ENCODE results near the gene ZDHHC14. TPM values are rescaled to one million over a fixed set of nuclear protein-coding genes. Genes with fewer than 3 reads are reported as not detected.
"Not testable (repeated sequence)": the region's sequence is repeated elsewhere in the genome, so short reads cannot be mapped to it uniquely, and the experiment has no call there.

The ZDHHC14 gene
- total RNA-seq, 1 donor from 2014 or later, result 14.4 TPM

GRCh38 chr6:157456524-157456829 lies 75.5 kb downstream of the ZDHHC14 start:
- H3K36me3 Mint-ChIP-seq (ENCODE audit: low read depth), result peaks cover 16% of the 10 kb centered on the region
- peak overlapping the region; percentile 20 for H3K4me3 Mint-ChIP-seq
- H3K27ac Mint-ChIP-seq, result peak overlapping the region; percentile 87
- H3K9me3 Mint-ChIP-seq, result peaks cover 5% of the 10 kb centered on the region
- no peaks in the 10 kb centered on the region for H3K27me3 Mint-ChIP-seq (ENCODE audit: insufficient read depth)
- DNase-seq (ENCODE audit: low spot score), result no peak
- peaks cover 58% of the 10 kb centered on the region for H3K4me1 Mint-ChIP-seq (ENCODE audit: low read depth)
- intact Hi-C loops (cut with micrococcal nuclease), result loop anchor here (1.0 kb wide), 1 partner anchor 9 kb away; no protein-coding TSS in a partner anchor

DNA sequence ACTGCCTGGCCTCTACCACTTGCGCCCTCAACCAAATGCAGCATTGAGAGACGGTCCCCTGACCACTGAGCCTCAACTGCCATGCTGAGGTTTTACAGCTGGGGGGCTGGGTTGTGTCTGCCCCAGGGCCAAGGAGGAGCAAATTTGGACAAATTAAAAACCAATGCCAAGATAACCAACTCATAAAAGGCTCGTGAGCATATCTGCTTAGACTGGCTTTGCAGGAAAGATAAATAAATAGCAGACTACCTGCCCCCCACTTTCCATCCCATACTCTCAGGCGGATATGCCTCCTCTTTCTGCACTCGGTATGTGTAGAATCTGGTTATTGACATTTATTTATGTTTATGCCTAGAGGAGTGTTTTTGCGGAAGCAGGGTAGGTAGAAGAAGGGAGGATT lies 76.8 kb downstream of the ZDHHC14 start:
- intact Hi-C loops (cut with micrococcal nuclease), result loop anchor here (2.0 kb wide), 1 partner anchor 135 kb away; the partner anchor contains the start of gene TMEM242
- H3K36me3 Mint-ChIP-seq (ENCODE audit: low read depth), result peaks cover 16% of the 10 kb centered on the region
- no peak for DNase-seq (ENCODE audit: low spot score)
- H3K4me1 Mint-ChIP-seq (ENCODE audit: low read depth), result peaks cover 61% of the 10 kb centered on the region
- no peaks in the 10 kb centered on the region for H3K27me3 Mint-ChIP-seq (ENCODE audit: insufficient read depth)
- H3K27ac Mint-ChIP-seq, result no peak overlapping the region
- H3K4me3 Mint-ChIP-seq, result no peak overlapping the region
- H3K9me3 Mint-ChIP-seq, result peaks cover 5% of the 10 kb centered on the region

DNA sequence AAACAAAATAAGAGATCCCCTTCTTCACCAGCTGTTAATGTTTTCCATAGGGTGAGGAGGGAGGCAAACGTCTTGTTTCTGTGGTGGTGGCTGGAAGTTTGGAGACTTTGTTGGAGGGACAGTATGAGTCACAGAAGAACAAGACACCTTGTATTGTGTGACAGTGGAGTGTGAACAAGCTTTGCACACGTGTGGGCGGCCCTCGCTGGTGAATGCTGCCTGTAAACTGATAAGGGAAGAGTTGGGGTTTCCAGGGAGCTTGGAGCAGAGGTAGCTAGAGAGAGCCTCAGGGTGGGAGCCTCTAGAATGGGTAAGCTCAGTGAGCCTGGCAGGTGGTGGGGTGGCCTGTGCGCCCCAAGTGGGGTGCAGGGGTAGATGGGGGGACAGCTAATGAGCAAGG lies 78.3 kb downstream of the ZDHHC14 start:
- H3K36me3 Mint-ChIP-seq (ENCODE audit: low read depth), result peaks cover 13% of the 10 kb centered on the region
- peak overlapping the region; percentile 98 for H3K27ac Mint-ChIP-seq
- no peaks in the 10 kb centered on the region for H3K27me3 Mint-ChIP-seq (ENCODE audit: insufficient read depth)
- peaks cover 65% of the 10 kb centered on the region for H3K4me1 Mint-ChIP-seq (ENCODE audit: low read depth)
- intact Hi-C loops (cut with micrococcal nuclease), result loop anchor here (1.0 to 2.0 kb wide), 3 partner anchors 16 to 137 kb away; partner anchors contain the start of gene TMEM242
- H3K4me3 Mint-ChIP-seq, result peak overlapping the region; percentile 45
- DNase-seq (ENCODE audit: low spot score), result no peak
- H3K9me3 Mint-ChIP-seq, result peaks cover 5% of the 10 kb centered on the region

DNA sequence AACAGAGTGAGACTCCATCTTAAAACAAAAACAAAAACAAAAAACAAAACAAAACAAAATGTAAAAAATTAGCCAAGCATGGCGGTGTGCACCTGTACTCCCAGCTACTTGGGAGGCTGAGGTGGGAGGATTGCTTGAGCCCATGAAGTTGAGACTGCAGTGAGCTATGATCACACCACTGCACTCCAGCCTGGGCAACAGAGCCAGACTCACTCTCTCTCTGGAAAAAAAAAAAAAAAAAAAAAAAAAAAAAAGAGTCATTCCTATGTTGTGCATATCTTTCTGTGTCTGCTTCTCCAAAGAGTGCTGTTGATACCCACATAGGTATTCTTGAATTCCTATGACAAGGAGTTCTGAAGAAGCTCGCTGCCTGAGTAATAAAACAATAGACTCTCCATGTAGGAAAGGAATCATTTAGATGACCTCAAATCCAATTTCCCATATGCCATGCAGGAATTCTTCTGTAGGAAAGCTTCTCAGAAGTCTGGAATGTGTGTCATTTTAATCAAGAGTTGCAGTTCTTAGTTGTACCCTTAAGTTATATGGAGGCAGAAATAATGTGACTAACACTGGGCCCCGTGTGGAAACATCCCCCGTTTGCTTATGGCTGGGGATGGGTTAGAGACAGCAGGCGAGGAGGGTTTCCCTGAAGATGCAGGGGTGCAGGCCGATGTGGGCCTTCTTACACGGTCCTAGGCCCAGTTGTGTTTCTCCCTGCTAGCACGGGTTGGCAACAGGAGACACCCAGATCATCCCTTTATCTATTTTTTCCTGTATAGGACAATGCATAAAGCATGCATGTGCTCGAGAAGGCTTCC lies 79.4 kb downstream of the ZDHHC14 start:
- no peak for DNase-seq (ENCODE audit: low spot score)
- Mint-ChIP-seq H3K27me3 (ENCODE audit: insufficient read depth) (no peaks in the 10 kb centered on the region), H3K4me3 (peak overlapping the region; percentile 63), H3K36me3 (ENCODE audit: low read depth) (peaks cover 19% of the 10 kb centered on the region), H3K9me3 (peaks cover 5% of the 10 kb centered on the region), H3K4me1 (ENCODE audit: low read depth) (peaks cover 70% of the 10 kb centered on the region), H3K27ac (peak overlapping the region; percentile 98)
- intact Hi-C loops (cut with micrococcal nuclease), result loop anchor here (1.0 to 10.0 kb wide), 5 partner anchors 36 to 424 kb away; no protein-coding TSS in a partner anchor

DNA sequence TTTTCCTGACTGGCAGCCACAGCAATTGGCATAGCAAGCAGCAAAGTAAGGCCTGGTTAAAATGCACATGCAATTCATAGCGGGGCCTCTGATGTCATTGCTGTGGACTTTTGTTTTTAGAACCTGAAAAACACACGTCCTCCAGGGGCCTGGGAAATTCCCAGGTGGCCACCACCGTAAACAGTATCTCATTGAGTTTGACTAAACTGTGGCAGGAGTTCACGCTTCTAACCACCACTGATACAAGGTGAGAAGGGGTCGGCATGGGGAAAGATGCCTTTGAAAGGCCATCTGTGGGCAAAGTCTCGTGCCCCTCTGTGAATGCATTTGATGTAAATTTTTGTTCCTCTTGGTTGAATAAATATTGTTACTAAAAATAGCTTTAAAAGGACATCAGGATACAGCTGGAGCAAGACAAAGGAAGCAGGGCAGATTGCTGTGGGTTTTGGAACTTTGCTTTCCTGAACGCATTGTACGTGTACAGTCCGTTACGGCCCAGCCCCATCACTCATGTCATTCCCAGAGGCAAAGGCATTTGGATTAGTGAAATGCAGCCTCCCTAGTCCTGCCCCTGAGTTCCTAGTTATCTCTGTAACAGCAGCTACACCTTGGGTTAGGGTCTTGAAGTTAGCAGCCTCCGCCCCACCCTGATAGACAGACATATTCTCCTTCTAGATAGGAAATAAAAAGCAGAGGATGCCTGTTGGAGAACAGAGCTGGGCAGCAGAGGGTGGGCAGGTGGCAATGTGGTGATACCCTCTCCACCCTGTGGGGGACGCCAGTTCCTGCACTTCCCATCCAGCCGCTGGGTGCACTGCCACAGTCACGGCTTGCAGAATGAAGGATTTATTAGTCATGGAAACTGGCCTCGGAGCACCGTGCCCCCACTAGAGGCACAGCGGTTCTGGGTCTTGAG lies 80.3 kb downstream of the ZDHHC14 start:
- Mint-ChIP-seq H3K27me3 (ENCODE audit: insufficient read depth) (no peaks in the 10 kb centered on the region), H3K4me1 (ENCODE audit: low read depth) (peaks cover 66% of the 10 kb centered on the region), H3K9me3 (peaks cover 4% of the 10 kb centered on the region), H3K36me3 (ENCODE audit: low read depth) (peaks cover 13% of the 10 kb centered on the region), H3K4me3 (peak overlapping the region; percentile 63), H3K27ac (peak overlapping the region; percentile 95)
- DNase-seq (ENCODE audit: low spot score), result peak; percentile 75
- intact Hi-C loops (cut with micrococcal nuclease), result loop anchor here (1.0 to 10.0 kb wide), 10 partner anchors 36 to 424 kb away; no protein-coding TSS in a partner anchor

DNA sequence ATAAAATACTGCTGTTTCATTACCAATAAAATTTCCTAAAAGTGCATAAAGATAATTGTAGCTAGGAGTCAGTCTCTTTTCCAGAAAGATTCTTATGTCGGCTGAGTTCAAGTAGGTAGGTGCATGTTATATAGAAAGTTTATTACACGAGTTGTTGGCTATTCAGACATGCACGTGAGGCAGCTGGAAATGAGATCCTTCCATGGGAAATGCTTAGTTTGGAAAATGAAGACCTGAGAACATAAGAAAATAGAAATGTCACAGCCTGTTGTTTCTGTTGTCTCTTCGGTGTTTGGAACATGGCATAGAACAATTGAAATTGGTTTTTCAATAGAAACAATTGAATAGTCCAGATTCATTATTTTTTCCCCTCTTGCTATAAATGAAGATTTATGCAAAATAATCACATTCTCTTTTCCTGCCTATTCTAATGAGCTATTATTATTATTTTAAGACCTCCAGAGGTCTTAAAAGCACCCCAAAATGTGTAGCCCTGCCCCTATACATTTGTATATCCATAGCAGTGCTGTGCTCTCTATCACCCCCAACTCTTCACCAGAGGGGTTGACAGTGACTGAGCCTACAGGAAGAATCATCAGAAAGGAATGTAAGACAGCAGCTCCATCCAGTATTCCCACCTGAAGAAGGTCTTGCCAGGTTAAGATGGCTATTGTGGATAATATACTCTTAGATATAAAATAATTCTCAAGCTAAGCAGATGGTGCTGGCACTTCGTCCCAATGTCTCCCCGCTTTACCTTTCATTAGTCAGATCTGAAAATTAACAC lies 82.2 kb downstream of the ZDHHC14 start:
- no peak for DNase-seq (ENCODE audit: low spot score)
- H3K27me3 Mint-ChIP-seq (ENCODE audit: insufficient read depth), result no peaks in the 10 kb centered on the region
- peak overlapping the region; percentile 54 for H3K27ac Mint-ChIP-seq
- no peaks in the 10 kb centered on the region for H3K9me3 Mint-ChIP-seq
- H3K36me3 Mint-ChIP-seq (ENCODE audit: low read depth), result peaks cover 13% of the 10 kb centered on the region
- peaks cover 60% of the 10 kb centered on the region for H3K4me1 Mint-ChIP-seq (ENCODE audit: low read depth)
- no peak overlapping the region for H3K4me3 Mint-ChIP-seq
- intact Hi-C loops (cut with micrococcal nuclease), result loop anchor here (5.0 to 10.0 kb wide), 3 partner anchors 204 to 422 kb away; no protein-coding TSS in a partner anchor

GRCh38 chr6:157463743-157464135 lies 82.7 kb downstream of the ZDHHC14 start:
- H3K27ac Mint-ChIP-seq, result peak overlapping the region; percentile 38
- peaks cover 65% of the 10 kb centered on the region for H3K4me1 Mint-ChIP-seq (ENCODE audit: low read depth)
- H3K4me3 Mint-ChIP-seq, result not testable (repeated sequence)

DNA sequence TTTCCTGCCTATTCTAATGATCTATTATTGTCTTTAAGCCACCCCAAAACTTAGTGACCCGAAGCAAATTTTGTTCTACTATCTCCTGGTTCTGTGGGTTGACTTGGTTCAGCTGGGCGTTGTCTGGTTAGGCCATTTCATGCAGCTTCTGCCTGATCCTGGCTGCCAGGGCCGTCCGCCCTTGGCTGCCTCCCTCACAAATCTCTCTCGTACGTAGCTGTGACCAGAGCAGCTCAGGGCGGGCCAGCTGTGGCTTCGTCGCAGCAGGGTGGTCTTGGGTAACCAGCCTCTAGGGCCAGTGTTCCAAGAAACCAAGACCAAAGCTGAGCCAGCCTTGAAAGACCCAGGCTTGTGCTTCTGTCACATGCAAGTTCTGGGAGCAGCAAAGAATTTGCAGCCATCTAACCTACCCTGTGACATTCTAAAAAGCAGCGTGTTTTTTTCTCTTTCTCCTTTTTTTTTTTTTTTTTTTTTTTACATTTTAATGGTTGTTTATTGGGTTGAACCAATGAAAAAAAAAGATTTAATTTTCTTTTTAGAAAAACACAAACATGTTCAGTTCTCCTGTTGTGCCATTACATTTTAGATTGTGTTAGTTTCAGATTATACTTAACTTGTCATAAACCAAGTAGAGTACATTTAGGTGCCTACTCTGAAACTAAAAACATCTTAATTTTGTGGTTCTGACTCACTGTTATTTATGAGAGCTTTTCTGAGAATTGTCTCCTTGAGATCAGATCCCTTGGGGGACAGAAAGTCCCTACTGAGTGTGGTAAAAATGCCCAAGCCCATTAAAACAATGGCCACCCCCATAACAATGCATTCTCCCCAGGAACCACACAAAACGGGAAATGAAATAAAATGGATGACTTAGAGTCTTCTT lies 83.9 kb downstream of the ZDHHC14 start:
- no peaks in the 10 kb centered on the region for H3K9me3 Mint-ChIP-seq
- intact Hi-C loops (cut with micrococcal nuclease), result loop anchor here (1.0 to 10.0 kb wide), 8 partner anchors 9 to 420 kb away; no protein-coding TSS in a partner anchor
- H3K4me3 Mint-ChIP-seq, result peak overlapping the region; percentile 11
- no peaks in the 10 kb centered on the region for H3K27me3 Mint-ChIP-seq (ENCODE audit: insufficient read depth)
- peaks cover 9% of the 10 kb centered on the region for H3K36me3 Mint-ChIP-seq (ENCODE audit: low read depth)
- peaks cover 67% of the 10 kb centered on the region for H3K4me1 Mint-ChIP-seq (ENCODE audit: low read depth)
- peak overlapping the region; percentile 94 for H3K27ac Mint-ChIP-seq
- DNase-seq (ENCODE audit: low spot score), result no peak

More at GRCh38 chr6:157463743-157464135, 82.7 kb downstream of the ZDHHC14 start:
- intact Hi-C loops (cut with micrococcal nuclease), result loop anchor here (2.0 to 10.0 kb wide), 4 partner anchors 63 to 421 kb away; no protein-coding TSS in a partner anchor
- H3K36me3 Mint-ChIP-seq (ENCODE audit: low read depth), result peaks cover 13% of the 10 kb centered on the region
- H3K27me3 Mint-ChIP-seq (ENCODE audit: insufficient read depth); H3K9me3 Mint-ChIP-seq; DNase-seq (ENCODE audit: low spot score): not testable (repeated sequence)

- Mint-ChIP-seq H3K36me3 (ENCODE audit: low read depth) (peaks cover 12% of the 10 kb centered on the region), H3K4me1 (ENCODE audit: low read depth) (peaks cover 56% of the 10 kb centered on the region), H3K27ac (no peak overlapping the region), H3K9me3 (no peaks in the 10 kb centered on the region), H3K27me3 (ENCODE audit: insufficient read depth) (no peaks in the 10 kb centered on the region), H3K4me3 (no peak overlapping the region)
- DNase-seq (ENCODE audit: low spot score), result no peak
- intact Hi-C loops (cut with micrococcal nuclease), result loop anchor here (10.0 kb wide), 2 partner anchors 361 to 419 kb away; no protein-coding TSS in a partner anchor
Measured at GRCh38 chr6:157466342-157466648, 85.3 kb downstream of the ZDHHC14 start.

GRCh38 chr6:157467339-157467738 lies 86.3 kb downstream of the ZDHHC14 start:
- H3K9me3 Mint-ChIP-seq; H3K4me3 Mint-ChIP-seq; H3K27ac Mint-ChIP-seq; H3K27me3 Mint-ChIP-seq (ENCODE audit: insufficient read depth); DNase-seq (ENCODE audit: low spot score): not testable (repeated sequence)
- peaks cover 55% of the 10 kb centered on the region for H3K4me1 Mint-ChIP-seq (ENCODE audit: low read depth)
- peaks cover 12% of the 10 kb centered on the region for H3K36me3 Mint-ChIP-seq (ENCODE audit: low read depth)
- intact Hi-C loops (cut with micrococcal nuclease), result loop anchor here (10.0 kb wide), 2 partner anchors 363 to 417 kb away; no protein-coding TSS in a partner anchor

DNA sequence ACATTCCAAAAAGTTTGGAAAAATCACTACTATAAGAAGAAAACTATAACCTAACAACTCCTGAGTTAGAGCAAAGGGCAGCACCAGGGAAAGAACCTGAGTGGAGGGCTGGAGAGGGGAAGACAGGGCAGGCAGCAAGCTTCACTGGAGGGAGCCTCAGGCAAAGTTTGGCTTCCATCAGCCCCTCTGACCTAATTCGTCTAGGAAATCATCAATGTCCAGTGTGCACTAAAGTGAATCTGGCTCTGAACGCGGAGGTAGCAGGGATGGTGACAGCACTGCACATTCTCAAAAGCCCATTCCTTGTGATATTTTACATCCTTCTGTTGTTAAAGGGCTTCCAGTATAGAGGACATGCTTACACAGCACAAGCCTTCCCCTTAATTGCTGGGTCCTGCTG lies 87.1 kb downstream of the ZDHHC14 start:
- peaks cover 50% of the 10 kb centered on the region for H3K4me1 Mint-ChIP-seq (ENCODE audit: low read depth)
- no peak overlapping the region for H3K27ac Mint-ChIP-seq
- DNase-seq (ENCODE audit: low spot score), result no peak
- intact Hi-C loops (cut with micrococcal nuclease), result loop anchor here (10.0 kb wide), 2 partner anchors 363 to 417 kb away; no protein-coding TSS in a partner anchor
- peaks cover 12% of the 10 kb centered on the region for H3K36me3 Mint-ChIP-seq (ENCODE audit: low read depth)
- H3K27me3 Mint-ChIP-seq (ENCODE audit: insufficient read depth), result no peaks in the 10 kb centered on the region
- H3K4me3 Mint-ChIP-seq, result no peak overlapping the region
- H3K9me3 Mint-ChIP-seq, result no peaks in the 10 kb centered on the region

All from activated T-helper 1 cell treated with anti-CD3 and anti-CD28 coated beads, Interleukin-12 subunit alpha, Interleukin-12 subunit beta, Interleukin-2, Interleukin-4 antibody, amounts not matched to agents 30 ng/mL and 10 ng/mL and 1 ng/mL, durations not matched to agents 14 hours and 24 hours and 36 hours (primary cell).